Measurements from ENCODE around the gene MAPK7. TPM values are rescaled to one million over a fixed set of nuclear protein-coding genes. Genes with fewer than 3 reads are reported as not detected.

Gene MAPK7
- polyA plus RNA-seq, 2 donors, result 27.7 to 28.3 TPM

DNA sequence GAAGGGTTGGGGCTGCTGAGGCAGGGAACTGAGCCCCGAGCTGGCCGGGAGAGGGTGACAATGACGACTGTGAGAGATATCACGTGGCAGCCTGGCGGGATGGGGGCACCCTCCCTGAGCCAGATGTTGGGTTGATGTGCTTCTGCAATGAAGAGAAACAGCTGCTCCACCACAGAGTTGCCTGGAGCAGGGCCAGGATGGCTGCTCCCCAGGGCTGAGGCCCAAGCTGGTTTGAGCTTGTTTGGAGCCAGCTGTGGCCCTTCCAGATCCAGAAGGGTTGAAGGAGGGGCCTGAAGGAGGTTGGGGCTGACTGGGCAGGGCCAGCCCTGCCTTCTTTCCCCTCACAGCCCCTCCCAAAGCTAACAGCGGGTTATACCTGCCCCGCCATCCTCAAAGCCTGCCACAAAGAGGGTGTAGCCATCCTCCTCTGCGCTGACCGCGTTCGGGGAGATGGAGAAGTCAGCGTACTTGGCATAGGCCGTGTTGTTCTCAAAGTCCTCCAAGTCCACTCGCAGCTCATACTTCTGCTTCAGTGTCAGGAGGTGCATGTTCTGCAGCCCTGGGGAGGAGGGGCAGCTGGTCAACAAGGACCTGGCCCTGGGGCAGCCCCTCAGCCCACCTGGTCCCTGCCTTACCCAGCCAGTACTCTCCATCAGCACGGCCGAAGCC, 6.6 kb downstream of the MAPK7 start:
- peak overlapping the region; percentile 89 to 98 for H3K27ac ChIP-seq (ENCODE audit: low read depth in 2 of 2, low read length in 1 of 2)
- H3K4me1 ChIP-seq (ENCODE audit: control insufficient read depth in 2 of 2, insufficient read depth in 2 of 2, low read length in 1 of 2), result peaks cover 26 to 54% of the 10 kb centered on the region in 2 donors
- H3K4me3 ChIP-seq (ENCODE audit: low read depth in 1 of 2, low read length in 2 of 2), result peak overlapping the region in 1 of 2 donors; percentile 15
- H3K9me3 ChIP-seq (ENCODE audit: control insufficient read depth in 2 of 2, insufficient read depth in 1 of 2, low read depth in 1 of 2, low read length in 1 of 2), result no peaks in the 10 kb centered on the region
- 22 to 47% methylated on average over 16 of the region's 16 CpGs for WGBS, 2 donors
- H3K36me3 ChIP-seq (ENCODE audit: control insufficient read depth in 2 of 2, insufficient read depth in 2 of 2, low read length in 1 of 2), result peaks cover 10 to 36% of the 10 kb centered on the region in 2 donors
- H3K27me3 ChIP-seq (ENCODE audit: control insufficient read depth in 1 of 2, insufficient read depth in 2 of 2, low read length in 2 of 2), result no peaks in the 10 kb centered on the region

DNA sequence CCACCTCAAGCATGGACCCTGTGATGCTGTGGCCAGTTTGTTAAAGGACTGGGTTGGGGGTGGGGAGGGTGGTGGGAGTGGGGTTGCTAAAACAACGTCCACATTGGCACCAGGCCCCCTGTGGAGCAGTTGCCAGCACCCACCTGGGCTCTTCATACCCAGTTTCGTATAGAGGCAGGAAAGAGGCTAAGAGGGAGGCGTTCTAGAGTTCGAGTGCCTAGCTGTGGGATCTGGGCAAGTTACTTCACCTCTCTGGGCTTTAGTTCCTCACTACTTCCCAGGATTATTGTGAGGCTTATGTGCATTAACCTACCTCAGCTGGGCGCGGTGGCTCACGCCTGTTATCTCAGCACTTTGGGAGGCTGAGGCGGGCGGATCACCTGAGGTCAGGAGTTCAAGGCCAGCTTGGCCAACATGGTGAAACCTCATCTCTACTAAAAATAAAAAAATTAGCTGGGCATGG, 7.3 kb downstream of the MAPK7 start:
- no peak overlapping the region for H3K4me3 ChIP-seq (ENCODE audit: low read depth in 1 of 2, low read length in 2 of 2)
- 49 to 59% methylated on average over 9 of the region's 9 CpGs for WGBS, 2 donors
- H3K36me3 ChIP-seq (ENCODE audit: control insufficient read depth in 2 of 2, insufficient read depth in 2 of 2, low read length in 1 of 2), result peaks cover 9 to 30% of the 10 kb centered on the region in 2 donors
- H3K27ac ChIP-seq (ENCODE audit: low read depth in 2 of 2, low read length in 1 of 2), result peak overlapping the region; percentile 89 to 98
- H3K9me3 ChIP-seq (ENCODE audit: control insufficient read depth in 2 of 2, insufficient read depth in 1 of 2, low read depth in 1 of 2, low read length in 1 of 2), result no peaks in the 10 kb centered on the region
- H3K4me1 ChIP-seq (ENCODE audit: control insufficient read depth in 2 of 2, insufficient read depth in 2 of 2, low read length in 1 of 2), result peaks cover 26 to 52% of the 10 kb centered on the region in 2 donors
- no peaks in the 10 kb centered on the region for H3K27me3 ChIP-seq (ENCODE audit: control insufficient read depth in 1 of 2, insufficient read depth in 2 of 2, low read length in 2 of 2)

DNA sequence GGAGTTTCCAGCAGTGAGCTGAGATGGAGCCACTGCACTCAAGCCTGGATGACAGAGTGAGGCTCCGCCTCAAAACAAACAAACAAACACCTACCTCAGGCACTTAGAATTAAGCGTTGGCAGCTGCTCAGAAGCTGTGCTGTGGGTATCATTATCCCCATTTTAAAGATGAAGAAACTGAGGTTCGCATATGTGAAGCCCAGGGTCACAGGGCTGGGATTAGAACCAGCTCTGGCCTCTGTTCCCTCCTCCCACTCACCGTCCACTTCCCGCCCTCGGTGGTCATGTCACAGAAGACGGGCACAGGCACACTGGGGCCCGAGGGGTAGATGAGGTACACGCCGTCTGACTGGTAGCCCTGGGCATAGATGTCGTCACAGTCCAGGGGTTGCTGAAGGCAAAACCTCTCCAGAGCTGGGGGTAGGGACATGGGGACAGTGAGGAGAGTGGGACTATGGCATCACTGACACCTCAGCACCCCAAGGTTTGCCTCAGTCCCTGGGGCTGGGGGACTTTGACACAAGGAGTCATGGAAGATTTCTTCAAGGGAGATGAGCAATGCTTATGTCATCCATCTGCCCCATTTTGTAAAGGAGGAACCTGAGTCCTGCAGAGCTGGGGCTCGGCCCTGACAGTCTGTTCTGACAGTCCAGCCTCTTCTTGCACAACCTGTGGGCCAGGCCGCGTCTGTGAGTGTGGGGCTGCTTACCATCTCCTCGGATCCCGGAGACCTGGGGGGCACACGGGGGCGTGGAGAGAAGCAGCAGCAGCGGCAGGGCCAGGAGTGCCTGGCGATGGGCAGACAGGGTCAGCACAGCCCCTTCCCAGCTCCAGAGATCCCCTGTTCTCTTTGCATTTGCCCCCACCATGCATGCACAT, 8.0 kb downstream of the MAPK7 start:
- peaks cover 4 to 22% of the 10 kb centered on the region in 2 donors for H3K36me3 ChIP-seq (ENCODE audit: control insufficient read depth in 2 of 2, insufficient read depth in 2 of 2, low read length in 1 of 2)
- peak overlapping the region; percentile 89 to 98 for H3K27ac ChIP-seq (ENCODE audit: low read depth in 2 of 2, low read length in 1 of 2)
- WGBS, 2 donors, result 42 to 51% methylated on average over 18 to 20 of the region's 20 CpGs
- no peaks in the 10 kb centered on the region for H3K9me3 ChIP-seq (ENCODE audit: control insufficient read depth in 2 of 2, insufficient read depth in 1 of 2, low read depth in 1 of 2, low read length in 1 of 2)
- H3K4me1 ChIP-seq (ENCODE audit: control insufficient read depth in 2 of 2, insufficient read depth in 2 of 2, low read length in 1 of 2), result peaks cover 26 to 49% of the 10 kb centered on the region in 2 donors
- no peak overlapping the region for H3K4me3 ChIP-seq (ENCODE audit: low read depth in 1 of 2, low read length in 2 of 2)
- no peaks in the 10 kb centered on the region for H3K27me3 ChIP-seq (ENCODE audit: control insufficient read depth in 1 of 2, insufficient read depth in 2 of 2, low read length in 2 of 2)

DNA sequence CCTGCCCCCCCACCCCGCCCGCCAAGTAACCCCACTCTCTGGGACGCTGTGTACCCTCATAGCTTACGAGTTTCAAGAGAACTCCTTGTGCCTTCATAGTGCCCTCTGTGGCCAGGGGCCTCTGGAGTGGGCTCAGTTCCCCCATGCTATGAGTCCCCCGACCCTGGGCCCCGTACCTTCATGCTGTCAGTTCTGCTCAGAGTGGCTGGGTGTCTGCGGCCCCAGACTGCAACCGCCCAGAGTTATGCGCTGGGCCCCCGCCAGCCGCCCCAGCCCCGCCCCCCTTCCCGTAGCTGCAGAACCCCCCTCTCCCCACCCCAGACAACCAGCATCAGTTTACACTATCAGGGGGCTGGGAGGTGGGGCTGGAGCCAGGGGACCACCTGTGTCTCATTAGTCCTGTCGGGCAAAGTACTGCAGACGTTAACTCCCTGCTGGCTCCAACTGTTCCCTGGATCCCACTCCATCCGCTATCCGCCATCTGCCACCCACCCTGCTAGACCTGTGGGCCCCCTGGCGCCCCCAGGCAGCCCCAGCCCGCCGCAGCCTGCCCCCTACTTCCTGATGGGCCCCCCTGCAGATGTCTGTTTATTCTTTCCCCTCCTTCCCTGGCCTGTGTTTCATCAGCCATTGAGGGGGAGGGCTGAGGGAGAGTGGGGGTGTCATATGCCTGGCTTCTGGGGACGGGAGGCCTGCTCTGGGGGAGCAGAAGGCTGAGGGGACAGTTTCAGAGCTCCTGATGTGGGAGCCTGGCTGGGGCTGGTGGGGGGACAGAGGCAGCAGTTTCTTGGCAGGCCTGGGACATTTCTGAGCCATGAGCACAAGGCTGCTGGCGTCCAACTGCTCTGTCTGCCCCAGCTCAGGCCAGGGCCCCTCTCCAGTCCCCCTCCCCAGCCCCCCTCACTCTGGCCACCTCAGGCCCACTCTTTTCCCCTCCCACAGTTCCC, 8.9 kb downstream of the MAPK7 start, which contains the start of gene MFAP4:
MFAP4 (minus strand) TSS at position 217 of the 947 bp plus-strand sequence; CDS start at position 182, 35 bp downstream.
- Histone ChIP-seq H3K27me3 (ENCODE audit: control insufficient read depth in 1 of 2, insufficient read depth in 2 of 2, low read length in 2 of 2) (no peaks in the 10 kb centered on the region), H3K36me3 (ENCODE audit: control insufficient read depth in 2 of 2, insufficient read depth in 2 of 2, low read length in 1 of 2) (peaks cover 4 to 13% of the 10 kb centered on the region in 2 donors), H3K27ac (ENCODE audit: low read depth in 2 of 2, low read length in 1 of 2) (peak within 1 kb of the TSS; percentile 89 to 98), H3K4me1 (ENCODE audit: control insufficient read depth in 2 of 2, insufficient read depth in 2 of 2, low read length in 1 of 2) (peaks cover 26 to 47% of the 10 kb centered on the region in 2 donors), H3K4me3 (ENCODE audit: low read depth in 1 of 2, low read length in 2 of 2) (no peak within 1 kb of the TSS), H3K9me3 (ENCODE audit: control insufficient read depth in 2 of 2, insufficient read depth in 1 of 2, low read depth in 1 of 2, low read length in 1 of 2) (no peaks in the 10 kb centered on the region)
- 29 to 30% methylated on average over 22 of the region's 22 CpGs for WGBS, 2 donors

DNA sequence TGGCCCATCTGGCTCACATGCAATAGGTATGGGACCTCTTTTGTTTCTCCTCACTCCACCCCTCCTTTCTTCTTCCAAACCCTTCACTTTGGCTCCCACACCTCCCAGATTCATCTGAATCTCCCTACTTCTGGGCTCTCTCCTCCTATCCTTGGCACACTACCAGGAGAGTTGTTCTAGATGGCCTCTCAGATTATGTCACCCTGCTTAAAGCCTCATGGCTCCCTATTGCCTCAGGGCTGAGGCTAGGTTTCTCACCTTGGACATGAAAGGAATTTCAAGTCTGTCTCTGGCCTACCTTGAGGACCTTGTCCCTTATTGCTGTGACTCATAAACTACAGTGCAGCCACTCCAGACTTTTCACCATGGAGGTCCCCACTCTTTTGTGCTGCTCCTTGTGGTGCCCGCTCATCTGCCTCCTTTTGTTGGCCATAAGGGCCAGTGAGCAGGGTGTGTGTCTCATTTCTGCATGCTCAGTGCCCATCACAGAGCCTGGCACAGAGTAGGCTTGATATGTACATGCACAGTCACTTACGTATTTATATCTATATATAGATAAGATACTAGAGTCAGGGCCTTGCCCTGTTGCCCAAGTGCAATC, 9.7 kb downstream of the MAPK7 start:
- Histone ChIP-seq H3K36me3 (ENCODE audit: control insufficient read depth in 2 of 2, insufficient read depth in 2 of 2, low read length in 1 of 2) (peaks cover 2 to 6% of the 10 kb centered on the region in 2 donors), H3K27ac (ENCODE audit: low read depth in 2 of 2, low read length in 1 of 2) (peak overlapping the region; percentile 88 to 89), H3K9me3 (ENCODE audit: control insufficient read depth in 2 of 2, insufficient read depth in 1 of 2, low read depth in 1 of 2, low read length in 1 of 2) (no peaks in the 10 kb centered on the region), H3K27me3 (ENCODE audit: control insufficient read depth in 1 of 2, insufficient read depth in 2 of 2, low read length in 2 of 2) (no peaks in the 10 kb centered on the region), H3K4me3 (ENCODE audit: low read depth in 1 of 2, low read length in 2 of 2) (no peak overlapping the region), H3K4me1 (ENCODE audit: control insufficient read depth in 2 of 2, insufficient read depth in 2 of 2, low read length in 1 of 2) (peaks cover 22 to 40% of the 10 kb centered on the region in 2 donors)
- 89% methylated on average over 2 of the region's 2 CpGs for WGBS, 2 donors

DNA sequence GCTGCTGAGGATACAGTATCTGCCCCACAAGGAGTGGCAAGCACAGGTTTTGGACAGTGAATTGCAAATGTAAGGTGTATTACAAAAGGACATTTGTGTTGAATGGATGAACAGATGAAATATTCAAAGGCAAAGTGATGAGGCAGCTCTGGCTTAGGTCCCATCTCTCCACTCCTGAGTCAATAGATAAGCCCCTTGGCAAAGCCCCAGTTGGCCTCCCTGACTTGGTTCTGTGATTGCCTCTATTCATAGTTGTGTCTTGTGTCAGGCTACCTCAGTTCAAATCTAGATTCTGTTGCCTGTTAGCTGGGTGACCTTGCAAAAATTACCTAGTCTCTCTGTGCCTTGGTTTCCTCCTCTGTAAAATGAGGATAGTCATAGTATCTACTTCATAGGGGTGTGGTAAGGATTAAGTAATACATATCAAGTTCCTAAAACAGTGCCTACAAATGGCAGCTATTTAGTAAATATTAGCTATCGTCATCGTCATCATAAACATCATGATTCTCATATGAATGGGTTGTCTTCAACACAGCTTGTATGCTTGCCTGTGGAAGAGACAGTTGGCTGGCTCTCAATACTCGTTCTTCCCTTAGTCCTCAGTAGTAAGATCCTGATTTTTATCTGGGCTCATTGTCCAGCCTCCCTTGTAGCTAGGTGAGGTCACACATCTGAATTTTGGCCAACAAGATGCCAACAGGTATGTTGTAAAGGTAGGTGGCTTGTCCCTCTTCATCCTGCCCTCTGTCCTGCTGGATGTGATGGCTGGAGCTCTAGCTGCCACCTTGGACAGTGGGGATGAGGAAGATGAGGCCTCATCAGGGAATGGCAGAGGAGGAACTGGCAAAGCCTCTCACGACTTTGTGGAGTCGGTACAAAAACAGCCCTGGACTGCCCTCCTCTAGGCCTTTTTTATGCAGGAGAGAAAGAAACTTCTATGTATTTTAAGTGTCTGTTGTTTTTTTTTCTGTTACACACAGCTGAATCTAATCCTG, 10.8 kb downstream of the MAPK7 start:
- Histone ChIP-seq H3K9me3 (ENCODE audit: control insufficient read depth in 2 of 2, insufficient read depth in 1 of 2, low read depth in 1 of 2, low read length in 1 of 2) (no peaks in the 10 kb centered on the region), H3K4me3 (ENCODE audit: low read depth in 1 of 2, low read length in 2 of 2) (no peak overlapping the region), H3K36me3 (ENCODE audit: control insufficient read depth in 2 of 2, insufficient read depth in 2 of 2, low read length in 1 of 2) (no peaks in the 10 kb centered on the region), H3K4me1 (ENCODE audit: control insufficient read depth in 2 of 2, insufficient read depth in 2 of 2, low read length in 1 of 2) (peaks cover 16 to 34% of the 10 kb centered on the region in 2 donors), H3K27ac (ENCODE audit: low read depth in 2 of 2, low read length in 1 of 2) (peak overlapping the region; percentile 36 to 44), H3K27me3 (ENCODE audit: control insufficient read depth in 1 of 2, insufficient read depth in 2 of 2, low read length in 2 of 2) (no peaks in the 10 kb centered on the region)
- WGBS, 2 donors, result 69 to 76% methylated on average over 5 of the region's 5 CpGs

DNA sequence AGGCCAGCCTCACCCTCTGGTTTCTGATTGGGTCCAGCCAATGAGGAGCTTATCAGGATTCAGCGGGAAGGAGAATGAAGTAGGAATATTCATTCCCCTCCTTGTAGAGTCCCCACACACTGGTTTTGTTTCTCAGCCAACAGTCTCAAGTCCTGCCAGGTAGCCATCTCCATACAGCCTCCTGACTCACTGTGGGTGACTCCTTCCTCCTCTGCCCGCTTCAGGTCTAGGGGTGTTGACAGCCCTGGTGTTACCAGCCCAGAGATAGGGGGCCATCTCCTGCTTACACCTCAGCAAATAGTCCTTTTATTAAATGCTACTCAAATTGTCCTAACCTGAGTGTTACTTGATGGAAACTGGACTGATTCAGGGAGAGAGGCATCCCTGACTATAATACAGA, 12.7 kb downstream of the MAPK7 start:
- Histone ChIP-seq H3K9me3 (ENCODE audit: control insufficient read depth in 2 of 2, insufficient read depth in 1 of 2, low read depth in 1 of 2, low read length in 1 of 2) (no peaks in the 10 kb centered on the region), H3K4me3 (ENCODE audit: low read depth in 1 of 2, low read length in 2 of 2) (no peak overlapping the region), H3K36me3 (ENCODE audit: control insufficient read depth in 2 of 2, insufficient read depth in 2 of 2, low read length in 1 of 2) (no peaks in the 10 kb centered on the region), H3K27me3 (ENCODE audit: control insufficient read depth in 1 of 2, insufficient read depth in 2 of 2, low read length in 2 of 2) (no peaks in the 10 kb centered on the region), H3K27ac (ENCODE audit: low read depth in 2 of 2, low read length in 1 of 2) (no peak overlapping the region), H3K4me1 (ENCODE audit: control insufficient read depth in 2 of 2, insufficient read depth in 2 of 2, low read length in 1 of 2) (peaks cover 11 to 19% of the 10 kb centered on the region in 2 donors)
- WGBS, 2 donors, result 86 to 90% methylated on average over 2 of the region's 2 CpGs

DNA sequence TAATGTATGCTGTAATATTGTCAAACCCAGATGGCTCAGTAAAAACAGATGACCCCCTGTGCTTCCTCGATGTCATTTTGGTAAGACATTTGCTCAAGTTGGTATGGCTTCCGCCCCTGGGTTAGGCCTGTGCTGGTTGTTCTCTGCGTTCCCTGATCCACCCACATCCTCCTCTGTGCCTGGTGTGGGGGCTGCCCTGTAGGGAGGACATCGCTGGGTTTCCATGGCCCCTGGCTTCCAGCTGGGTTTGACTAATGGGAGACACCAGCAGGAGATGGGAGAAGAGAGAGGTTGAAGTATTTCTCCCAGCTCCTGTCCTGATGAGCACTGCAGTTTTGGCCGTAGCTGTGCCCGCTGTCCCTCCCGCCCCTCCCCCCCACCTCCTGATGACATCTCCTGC, 13.1 kb downstream of the MAPK7 start:
- Histone ChIP-seq H3K9me3 (ENCODE audit: control insufficient read depth in 2 of 2, insufficient read depth in 1 of 2, low read depth in 1 of 2, low read length in 1 of 2) (no peaks in the 10 kb centered on the region), H3K36me3 (ENCODE audit: control insufficient read depth in 2 of 2, insufficient read depth in 2 of 2, low read length in 1 of 2) (no peaks in the 10 kb centered on the region), H3K4me3 (ENCODE audit: low read depth in 1 of 2, low read length in 2 of 2) (no peak overlapping the region), H3K27me3 (ENCODE audit: control insufficient read depth in 1 of 2, insufficient read depth in 2 of 2, low read length in 2 of 2) (no peaks in the 10 kb centered on the region), H3K27ac (ENCODE audit: low read depth in 2 of 2, low read length in 1 of 2) (no peak overlapping the region), H3K4me1 (ENCODE audit: control insufficient read depth in 2 of 2, insufficient read depth in 2 of 2, low read length in 1 of 2) (peaks cover 11 to 14% of the 10 kb centered on the region in 2 donors)
- 87 to 88% methylated on average over 7 of the region's 7 CpGs for WGBS, 2 donors

Data from esophagus (tissue), 2 donors.